NB4 (cell line): Measurements from ENCODE around the gene STK32C.
A peak's percentile ranks its signal among the peaks of the same experiment; 100 is the strongest.

ENCODE experiments used
- DNase-seq: peaks from one replicate; pipeline ENCODE4 v3.0.0; 2010; ENCODE audit warnings: low read depth
- H3K4me3 ChIP-seq: one replicate; pipeline ENCODE4 v1.5.1; 2011; ENCODE audit warnings: mild to moderate bottlenecking, low read depth, low read length, moderate library complexity
- CTCF ChIP-seq: IDR thresholded peaks from one replicate; pipeline ENCODE4 v1.5.1; 2012; ENCODE audit warnings: low read depth, low read length
- MAX ChIP-seq: IDR thresholded peaks from 2 replicates; pipeline ENCODE4 v1.6.1; 2011; ENCODE audit warnings: low read depth, low read length
- MYC ChIP-seq: IDR thresholded peaks from 2 replicates; pipeline ENCODE4 v1.6.1; 2011; ENCODE audit warnings: low read depth, low read length
- POLR2A ChIP-seq: IDR thresholded peaks from 2 replicates; pipeline ENCODE4 v1.6.1; 2011; ENCODE audit warnings: mild to moderate bottlenecking; ENCODE audit not compliant: insufficient read length; ENCODE audit errors: extremely low read depth

STK32C gene

GRCh38 chr10:132294561-132295318 lies 13.0 kb downstream of the STK32C start:
- DNase-seq: peak; percentile 51
- TF ChIP-seq POLR2A: no peak
- no peak for TF ChIP-seq MAX
- 0 out of 2 replicates have a peak, but pooled peaks have one; percentile 9 for TF ChIP-seq MYC
- TF ChIP-seq CTCF: no peak
- no peak overlapping the region for H3K4me3 ChIP-seq

GRCh38 chr10:132293813-132294520 lies 13.8 kb downstream of the STK32C start:
- DNase-seq: no peak
- TF ChIP-seq POLR2A (no peak), MYC (no peak)
- H3K4me3 ChIP-seq: no peak overlapping the region

- no peak overlapping the region for H3K4me3 ChIP-seq
- TF ChIP-seq CTCF (no peak), POLR2A (no peak), MAX (no peak), MYC (no peak)
- DNase-seq: no peak
Measured at GRCh38 chr10:132293201-132293812, 14.4 kb downstream of the STK32C start.

GRCh38 chr10:132292287-132293200 lies 15.2 kb downstream of the STK32C start:
- TF ChIP-seq MYC (no peak), MAX (no peak), POLR2A (no peak), CTCF (no peak)
- DNase-seq: no peak
- no peak overlapping the region for H3K4me3 ChIP-seq

GRCh38 chr10:132291826-132292225 lies 15.9 kb downstream of the STK32C start:
- DNase-seq: no peak
- TF ChIP-seq MAX (no peak), MYC (no peak), CTCF (no peak), POLR2A (no peak)
- no peak overlapping the region for H3K4me3 ChIP-seq

- no peak overlapping the region for H3K4me3 ChIP-seq
- DNase-seq: no peak
- TF ChIP-seq MYC (no peak), MAX (no peak), CTCF (no peak), POLR2A (no peak)
Measured at GRCh38 chr10:132290631-132291030, 17.1 kb downstream of the STK32C start.
